ENCODE results near the gene BMP2.

GRCh38 chr20:6827472-6827871, 60.0 kb downstream of the BMP2 start:
- no peak for TF ChIP-seq CTCF (IDR thresholded peaks at IDR 0.05)
- TF ChIP-seq POLR2A (IDR thresholded peaks at IDR 0.05): no peak

All from thyroid gland (tissue), 4 donors.